GM08714 (cell line): ENCODE measurements around the gene MYCBPAP.
A peak's percentile ranks its signal among the peaks of the same experiment; 100 is the strongest.

Experiments
- H3K4me3 ChIP-seq: fragments of 200-500 bp; sonication (Bioruptor generic); 2 replicates; pipeline ENCODE4 v1.5.1; 2014; ENCODE audit warnings: mild to moderate bottlenecking, low read length, inconsistent platforms
- ZNF274 ChIP-seq: IDR thresholded peaks from 2 replicates; pipeline ENCODE4 v1.6.1; 2012; ENCODE audit warnings: mild to moderate bottlenecking, low read depth, low read length

Gene MYCBPAP

GRCh38 chr17:50551884-50552283, 43.6 kb downstream of the MYCBPAP start:
- no peak for TF ChIP-seq ZNF274
- H3K4me3 ChIP-seq, result no peak overlapping the region

- no peak for TF ChIP-seq ZNF274
- no peak overlapping the region for H3K4me3 ChIP-seq
Measured at GRCh38 chr17:50554201-50554600, 46.0 kb downstream of the MYCBPAP start.

DNA sequence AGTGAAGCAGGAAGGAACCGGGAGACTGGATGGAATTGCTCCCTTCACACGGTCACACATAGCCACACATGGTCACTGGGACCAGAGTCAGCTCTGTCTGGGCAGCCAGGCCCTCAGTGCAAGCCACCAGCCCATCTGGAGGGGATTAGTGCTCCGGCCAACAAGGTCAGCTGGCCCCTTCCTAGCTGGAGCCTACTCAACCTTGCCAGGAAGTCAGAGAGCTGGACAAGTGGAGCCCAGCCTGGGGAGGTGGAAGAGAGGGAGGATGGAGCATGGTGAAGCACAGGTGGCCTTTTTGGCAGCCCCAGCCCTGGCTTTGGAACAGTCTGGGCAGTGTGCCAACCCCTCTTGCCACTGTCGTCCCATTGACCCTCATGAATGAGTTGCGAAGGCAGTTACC, 48.6 kb downstream of the MYCBPAP start:
- H3K4me3 ChIP-seq, result no peak overlapping the region
- TF ChIP-seq ZNF274, result no peak

DNA sequence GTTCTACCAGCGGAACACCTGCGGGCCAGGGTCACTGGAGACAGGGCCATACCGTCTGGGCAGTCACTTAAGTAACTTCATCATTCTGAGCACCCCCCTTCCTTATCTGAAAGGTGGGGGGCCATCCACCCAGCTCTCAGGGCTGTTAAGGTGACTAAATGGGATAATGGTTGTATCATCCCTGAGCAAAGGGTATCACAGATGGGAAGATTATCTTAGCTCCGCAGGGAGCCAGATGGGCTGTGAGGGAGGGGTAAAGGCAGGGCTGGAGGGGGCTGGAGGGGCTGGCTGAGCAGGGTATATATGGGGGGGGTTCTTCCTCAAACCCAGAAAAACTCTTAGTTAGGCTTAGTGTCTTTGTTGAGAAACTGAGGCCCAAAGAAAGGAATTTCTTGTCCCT, 49.4 kb downstream of the MYCBPAP start:
- H3K4me3 ChIP-seq, result no peak overlapping the region
- TF ChIP-seq ZNF274, result no peak

DNA sequence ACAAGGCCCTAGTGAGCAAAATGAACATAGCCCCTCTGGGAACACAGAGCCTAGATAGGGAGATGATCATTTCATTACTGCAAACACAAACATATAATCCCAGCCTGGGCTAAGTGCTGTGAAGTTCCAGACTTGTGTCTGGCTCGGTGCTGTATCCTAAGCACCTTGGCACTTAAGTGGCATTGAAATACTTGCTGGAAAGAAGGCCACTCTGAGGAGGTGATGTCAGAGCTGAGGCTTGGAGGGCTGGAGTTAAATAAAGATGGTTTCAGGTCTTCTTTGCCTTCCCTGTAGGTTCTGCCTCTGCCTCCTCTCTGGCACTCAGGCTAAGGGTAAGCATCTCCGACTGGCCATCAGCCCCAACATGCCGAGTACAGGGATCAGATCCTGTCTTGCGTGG, 49.9 kb downstream of the MYCBPAP start:
- no peak overlapping the region for H3K4me3 ChIP-seq
- TF ChIP-seq ZNF274, result no peak

DNA sequence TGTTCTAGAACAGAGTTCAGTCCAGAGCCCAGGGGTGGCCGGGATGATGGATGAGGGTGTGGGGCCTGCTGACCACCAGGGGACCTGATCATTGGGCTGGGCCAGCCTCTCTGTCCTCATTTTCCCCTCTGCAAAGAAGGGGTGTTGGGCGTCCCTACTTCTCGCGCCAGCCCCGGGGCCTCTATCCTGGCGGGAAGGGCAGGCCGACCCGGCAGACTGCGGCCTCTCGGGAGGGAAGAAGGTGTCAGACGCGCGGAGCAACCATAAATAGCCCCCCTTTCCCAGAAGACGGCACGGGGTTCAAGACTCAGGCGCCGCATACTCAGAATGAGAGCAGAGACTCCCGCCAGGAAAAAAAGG, 50.3 kb downstream of the MYCBPAP start:
- no peak overlapping the region for H3K4me3 ChIP-seq

GRCh38 chr17:50558941-50559614, 50.8 kb downstream of the MYCBPAP start:
- no peak overlapping the region for H3K4me3 ChIP-seq
- TF ChIP-seq ZNF274, result no peak

More for the DNA sequence above, 50.3 kb downstream of the MYCBPAP start:
- no peak for TF ChIP-seq ZNF274

DNA sequence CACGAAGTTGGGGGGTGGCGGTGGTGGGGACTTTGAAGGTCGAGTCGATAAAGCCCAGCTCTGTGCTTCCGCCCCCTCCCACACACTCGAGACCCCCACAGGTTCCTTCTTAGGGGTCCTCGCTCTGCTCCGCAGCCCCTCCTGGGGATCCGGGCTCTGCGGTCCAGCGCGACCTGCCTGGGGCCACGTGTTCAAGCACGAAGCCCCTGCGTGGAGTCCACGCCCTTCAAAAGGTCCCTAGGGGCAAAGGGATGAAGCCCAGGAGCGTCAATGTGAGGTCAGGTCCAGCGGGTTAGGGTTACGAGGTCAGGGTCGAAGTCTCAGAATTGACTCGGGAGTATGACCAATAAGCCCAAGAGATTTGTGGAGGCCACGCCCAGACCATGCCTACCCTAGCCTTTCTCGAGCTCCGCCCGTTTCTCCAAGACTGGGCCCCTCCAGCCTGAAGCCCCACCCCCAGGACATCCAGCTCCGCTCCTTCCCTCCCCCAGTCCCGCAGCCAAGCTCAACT, 51.5 kb downstream of the MYCBPAP start:
- peak overlapping the region; percentile 29; the same call in 1 of the 2 replicates for H3K4me3 ChIP-seq
- no peak for TF ChIP-seq ZNF274

- no peak for TF ChIP-seq ZNF274
Measured at GRCh38 chr17:50560185-50560824, 52.1 kb downstream of the MYCBPAP start, which contains the start of gene CACNA1G. CACNA1G (plus strand) TSS chr17:50560715; CDS start chr17:50561460, 745 bp downstream.

DNA sequence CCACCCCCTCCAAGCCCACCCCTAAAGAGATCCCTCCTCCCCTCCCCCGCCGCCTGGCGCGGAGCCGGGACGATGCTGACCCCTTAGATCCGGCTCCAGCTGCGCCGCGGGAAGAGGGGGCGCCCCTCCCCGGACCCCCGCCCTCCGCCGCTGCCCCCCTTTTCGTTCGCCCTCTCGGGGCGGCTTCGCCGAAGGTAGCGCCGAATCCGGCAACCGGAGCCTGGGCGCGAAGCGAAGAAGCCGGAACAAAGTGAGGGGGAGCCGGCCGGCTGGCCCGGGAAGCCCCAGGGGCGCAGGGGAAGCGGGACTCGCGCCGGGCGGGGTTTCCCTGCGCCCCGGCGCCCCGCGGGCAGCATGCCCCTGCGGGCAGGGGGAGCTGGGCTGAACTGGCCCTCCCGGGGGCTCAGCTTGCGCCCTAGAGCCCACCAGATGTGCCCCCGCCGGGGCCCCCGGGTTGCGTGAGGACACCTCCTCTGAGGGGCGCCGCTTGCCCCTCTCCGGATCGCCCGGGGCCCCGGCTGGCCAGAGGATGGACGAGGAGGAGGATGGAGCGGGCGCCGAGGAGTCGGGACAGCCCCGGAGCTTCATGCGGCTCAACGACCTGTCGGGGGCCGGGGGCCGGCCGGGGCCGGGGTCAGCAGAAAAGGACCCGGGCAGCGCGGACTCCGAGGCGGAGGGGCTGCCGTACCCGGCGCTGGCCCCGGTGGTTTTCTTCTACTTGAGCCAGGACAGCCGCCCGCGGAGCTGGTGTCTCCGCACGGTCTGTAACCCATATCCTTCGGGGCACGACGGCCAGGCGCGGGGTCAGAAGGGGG, 52.9 kb downstream of the MYCBPAP start:
- H3K4me3 ChIP-seq, result peak overlapping the region; percentile 23
- TF ChIP-seq ZNF274, result no peak

More at GRCh38 chr17:50560185-50560824, 52.1 kb downstream of the MYCBPAP start, which contains the start of gene CACNA1G:
- H3K4me3 ChIP-seq, result peak within 1 kb of the TSS; percentile 29

- no peak for TF ChIP-seq ZNF274
- no peak overlapping the region for H3K4me3 ChIP-seq
Measured at GRCh38 chr17:50561746-50562141, 53.5 kb downstream of the MYCBPAP start.

- no peak for TF ChIP-seq ZNF274
Measured at GRCh38 chr17:50562242-50563091, 54.2 kb downstream of the MYCBPAP start.

DNA sequence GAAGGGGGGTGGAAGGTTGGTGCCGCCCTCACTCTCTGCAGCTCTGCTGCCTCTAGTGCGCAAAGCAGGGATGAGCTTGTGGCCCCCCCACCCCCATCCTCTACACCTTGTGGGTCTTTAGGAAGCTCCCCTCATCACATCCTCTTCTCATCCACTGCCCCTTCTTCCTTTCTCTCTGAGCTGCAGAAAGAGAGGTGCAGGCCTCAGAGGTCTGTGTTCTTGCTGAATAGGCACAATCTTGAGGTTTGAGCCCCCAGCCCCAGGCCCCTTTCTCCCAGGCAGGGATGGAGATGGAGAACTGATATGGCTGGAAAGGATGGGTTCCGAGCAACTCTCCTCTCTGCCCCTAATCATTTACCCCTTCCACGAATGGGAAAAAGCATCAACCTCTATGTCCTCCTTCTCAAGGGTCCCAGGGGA, 54.9 kb downstream of the MYCBPAP start:
- no peak overlapping the region for H3K4me3 ChIP-seq
- TF ChIP-seq ZNF274, result no peak

More at GRCh38 chr17:50562242-50563091, 54.2 kb downstream of the MYCBPAP start:
- no peak overlapping the region for H3K4me3 ChIP-seq

GRCh38 chr17:50564916-50565315, 56.7 kb downstream of the MYCBPAP start:
- TF ChIP-seq ZNF274, result no peak
- no peak overlapping the region for H3K4me3 ChIP-seq
